ENCODE measurements around the gene ITPR2.
"Not testable (repeated sequence)": the region's sequence is repeated elsewhere in the genome, so short reads cannot be mapped to it uniquely, and the experiment has no call there.

DNA sequence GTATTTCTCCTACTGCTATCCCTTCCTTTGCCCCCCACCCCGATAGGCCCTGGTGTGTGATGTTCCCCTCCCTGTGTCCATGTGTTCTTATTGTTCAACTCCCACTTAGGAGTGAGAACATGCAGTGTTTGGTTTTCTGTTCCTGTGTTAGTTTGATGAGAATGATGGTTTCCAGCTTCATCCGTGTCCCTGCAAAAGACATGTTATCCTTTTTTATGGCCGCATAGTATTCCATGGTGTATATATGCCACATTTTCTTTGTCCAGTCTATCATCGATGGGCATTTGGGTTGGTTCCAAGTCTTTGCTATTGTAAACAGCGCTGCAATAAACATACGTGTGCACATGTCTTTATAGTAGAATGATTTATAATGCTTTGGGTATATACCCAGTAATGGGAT, 522.5 kb downstream of the ITPR2 start:
- TF ChIP-seq, protein P1, sequence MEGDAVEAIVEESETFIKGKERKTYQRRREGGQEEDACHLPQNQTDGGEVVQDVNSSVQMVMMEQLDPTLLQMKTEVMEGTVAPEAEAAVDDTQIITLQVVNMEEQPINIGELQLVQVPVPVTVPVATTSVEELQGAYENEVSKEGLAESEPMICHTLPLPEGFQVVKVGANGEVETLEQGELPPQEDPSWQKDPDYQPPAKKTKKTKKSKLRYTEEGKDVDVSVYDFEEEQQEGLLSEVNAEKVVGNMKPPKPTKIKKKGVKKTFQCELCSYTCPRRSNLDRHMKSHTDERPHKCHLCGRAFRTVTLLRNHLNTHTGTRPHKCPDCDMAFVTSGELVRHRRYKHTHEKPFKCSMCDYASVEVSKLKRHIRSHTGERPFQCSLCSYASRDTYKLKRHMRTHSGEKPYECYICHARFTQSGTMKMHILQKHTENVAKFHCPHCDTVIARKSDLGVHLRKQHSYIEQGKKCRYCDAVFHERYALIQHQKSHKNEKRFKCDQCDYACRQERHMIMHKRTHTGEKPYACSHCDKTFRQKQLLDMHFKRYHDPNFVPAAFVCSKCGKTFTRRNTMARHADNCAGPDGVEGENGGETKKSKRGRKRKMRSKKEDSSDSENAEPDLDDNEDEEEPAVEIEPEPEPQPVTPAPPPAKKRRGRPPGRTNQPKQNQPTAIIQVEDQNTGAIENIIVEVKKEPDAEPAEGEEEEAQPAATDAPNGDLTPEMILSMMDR (IDR thresholded peaks at IDR 0.05): not testable (repeated sequence)
- not testable (repeated sequence) for TF ChIP-seq POLR2A (IDR thresholded peaks at IDR 0.05)

Data from Peyer's patch (tissue), 4 donors.